ENCODE results near the gene POU2F2.

The POU2F2 gene

GRCh38 chr19:42086770-42087550, 45.3 kb downstream of the POU2F2 start:
- Mint-ChIP-seq H3K4me1 (ENCODE audit: low read depth in 2 of 2) (peaks cover 15 to 17% of the 10 kb centered on the region in 2 donors), H3K9me3 (no peaks in the 10 kb centered on the region), H3K4me3 (no peak overlapping the region), H3K27me3 (no peaks in the 10 kb centered on the region), H3K36me3 (ENCODE audit: insufficient read depth) (peaks cover 15% of the 10 kb centered on the region), H3K27ac (no peak overlapping the region)
- DNase-seq = no peak
- ATAC-seq (replicated peaks) = no peak

- DNase-seq = no peak
- no peaks in the 10 kb centered on the region for H3K27me3 Mint-ChIP-seq
- peak overlapping the region in 1 of 2 donors; percentile 59 for H3K27ac Mint-ChIP-seq
- peaks cover 16 to 21% of the 10 kb centered on the region in 2 donors for H3K4me1 Mint-ChIP-seq (ENCODE audit: low read depth in 2 of 2)
- H3K36me3 Mint-ChIP-seq (ENCODE audit: insufficient read depth) = peaks cover 21% of the 10 kb centered on the region
- no peak overlapping the region for H3K4me3 Mint-ChIP-seq
- ATAC-seq (replicated peaks) = no peak
- H3K9me3 Mint-ChIP-seq = no peaks in the 10 kb centered on the region
Measured at GRCh38 chr19:42086188-42086736, 46.0 kb downstream of the POU2F2 start.

- Mint-ChIP-seq H3K27ac (peak overlapping the region in 1 of 2 donors; percentile 10), H3K9me3 (no peaks in the 10 kb centered on the region), H3K36me3 (ENCODE audit: insufficient read depth) (peaks cover 32% of the 10 kb centered on the region), H3K4me3 (no peak overlapping the region), H3K27me3 (no peaks in the 10 kb centered on the region), H3K4me1 (ENCODE audit: low read depth in 2 of 2) (peaks cover 8 to 11% of the 10 kb centered on the region in 2 donors)
- DNase-seq = no peak
- ATAC-seq (replicated peaks) = no peak
Measured at GRCh38 chr19:42083537-42083936, 48.7 kb downstream of the POU2F2 start.

- no peaks in the 10 kb centered on the region for H3K27me3 Mint-ChIP-seq
- ATAC-seq (replicated peaks) (peak; percentile 44), DNase-seq (no peak)
- H3K4me3 Mint-ChIP-seq = no peak overlapping the region
- peaks cover 39% of the 10 kb centered on the region for H3K36me3 Mint-ChIP-seq (ENCODE audit: insufficient read depth)
- H3K27ac Mint-ChIP-seq = peak overlapping the region; percentile 26 to 69
- no peaks in the 10 kb centered on the region for H3K9me3 Mint-ChIP-seq
- H3K4me1 Mint-ChIP-seq (ENCODE audit: low read depth in 2 of 2) = peaks cover 26 to 29% of the 10 kb centered on the region in 2 donors
Measured at GRCh38 chr19:42081584-42082203, 50.6 kb downstream of the POU2F2 start.

GRCh38 chr19:42080764-42081375, 51.4 kb downstream of the POU2F2 start:
- Mint-ChIP-seq H3K27ac (peak overlapping the region in 1 of 2 donors; percentile 26), H3K4me1 (ENCODE audit: low read depth in 2 of 2) (peaks cover 30 to 35% of the 10 kb centered on the region in 2 donors), H3K27me3 (no peaks in the 10 kb centered on the region), H3K36me3 (ENCODE audit: insufficient read depth) (peaks cover 41% of the 10 kb centered on the region), H3K9me3 (no peaks in the 10 kb centered on the region), H3K4me3 (no peak overlapping the region)
- ATAC-seq (replicated peaks) = no peak
- no peak for DNase-seq

GRCh38 chr19:42079886-42080763, 52.1 kb downstream of the POU2F2 start:
- no peaks in the 10 kb centered on the region for H3K27me3 Mint-ChIP-seq
- H3K9me3 Mint-ChIP-seq = peaks cover 0 to 2% of the 10 kb centered on the region in 2 donors
- H3K36me3 Mint-ChIP-seq (ENCODE audit: insufficient read depth) = peaks cover 49% of the 10 kb centered on the region
- ATAC-seq (replicated peaks) (no peak), DNase-seq (no peak)
- no peak overlapping the region for H3K4me3 Mint-ChIP-seq
- peaks cover 38 to 42% of the 10 kb centered on the region in 2 donors for H3K4me1 Mint-ChIP-seq (ENCODE audit: low read depth in 2 of 2)
- H3K27ac Mint-ChIP-seq = peak overlapping the region in 1 of 2 donors; percentile 61

GRCh38 chr19:42079276-42079669, 53.0 kb downstream of the POU2F2 start:
- no peak overlapping the region for H3K4me3 Mint-ChIP-seq
- H3K27ac Mint-ChIP-seq = peak overlapping the region in 1 of 2 donors; percentile 61
- peaks cover 0 to 2% of the 10 kb centered on the region in 2 donors for H3K9me3 Mint-ChIP-seq
- peaks cover 53% of the 10 kb centered on the region for H3K36me3 Mint-ChIP-seq (ENCODE audit: insufficient read depth)
- peaks cover 38 to 47% of the 10 kb centered on the region in 2 donors for H3K4me1 Mint-ChIP-seq (ENCODE audit: low read depth in 2 of 2)
- DNase-seq = no peak
- ATAC-seq (replicated peaks) = no peak
- H3K27me3 Mint-ChIP-seq = no peaks in the 10 kb centered on the region

GRCh38 chr19:42078538-42079275, 53.5 kb downstream of the POU2F2 start:
- DNase-seq (no peak), ATAC-seq (replicated peaks) (no peak)
- Mint-ChIP-seq H3K27ac (peak overlapping the region; percentile 99 to 100), H3K4me1 (ENCODE audit: low read depth in 2 of 2) (peaks cover 38 to 47% of the 10 kb centered on the region in 2 donors), H3K27me3 (no peaks in the 10 kb centered on the region), H3K36me3 (ENCODE audit: insufficient read depth) (peaks cover 53% of the 10 kb centered on the region), H3K4me3 (peak overlapping the region; percentile 94 to 98), H3K9me3 (peaks cover 0 to 2% of the 10 kb centered on the region in 2 donors)

GRCh38 chr19:42078058-42078457, 54.2 kb downstream of the POU2F2 start:
- peak overlapping the region; percentile 99 to 100 for H3K27ac Mint-ChIP-seq
- ATAC-seq (replicated peaks) = no peak
- no peak for DNase-seq
- peaks cover 53% of the 10 kb centered on the region for H3K36me3 Mint-ChIP-seq (ENCODE audit: insufficient read depth)
- peaks cover 38 to 47% of the 10 kb centered on the region in 2 donors for H3K4me1 Mint-ChIP-seq (ENCODE audit: low read depth in 2 of 2)
- peak overlapping the region; percentile 94 to 98 for H3K4me3 Mint-ChIP-seq
- H3K9me3 Mint-ChIP-seq = peaks cover 0 to 2% of the 10 kb centered on the region in 2 donors
- H3K27me3 Mint-ChIP-seq = no peaks in the 10 kb centered on the region

GRCh38 chr19:42076380-42076944, 55.8 kb downstream of the POU2F2 start:
- DNase-seq (peak in 1 of 3 experiments; percentile 28), ATAC-seq (replicated peaks) (no peak)
- Mint-ChIP-seq H3K4me1 (ENCODE audit: low read depth in 2 of 2) (peaks cover 35 to 39% of the 10 kb centered on the region in 2 donors), H3K4me3 (peak overlapping the region; percentile 94 to 98), H3K9me3 (peaks cover 0 to 2% of the 10 kb centered on the region in 2 donors), H3K27ac (peak overlapping the region; percentile 99 to 100), H3K36me3 (ENCODE audit: insufficient read depth) (peaks cover 43% of the 10 kb centered on the region), H3K27me3 (no peaks in the 10 kb centered on the region)

GRCh38 chr19:42075616-42076379, 56.4 kb downstream of the POU2F2 start, which contains the start of gene ZNF574:
Gene ZNF574 (plus strand): TSS chr19:42076166. CDS start chr19:42078607, 2,441 bp downstream.
- H3K27ac Mint-ChIP-seq = peak within 1 kb of the TSS; percentile 99 to 100
- H3K36me3 Mint-ChIP-seq (ENCODE audit: insufficient read depth) = peaks cover 37% of the 10 kb centered on the region
- peaks cover 30 to 35% of the 10 kb centered on the region in 2 donors for H3K4me1 Mint-ChIP-seq (ENCODE audit: low read depth in 2 of 2)
- peak; percentile 92 for ATAC-seq (replicated peaks)
- peak within 1 kb of the TSS; percentile 94 to 98 for H3K4me3 Mint-ChIP-seq
- H3K27me3 Mint-ChIP-seq = no peaks in the 10 kb centered on the region
- peaks cover 0 to 2% of the 10 kb centered on the region in 2 donors for H3K9me3 Mint-ChIP-seq
- DNase-seq = peak; percentile 97 to 98 (median 98)

Data from effector memory CD8-positive, alpha-beta T cell (primary cell).